Stimulated activated naive CD8-positive, alpha-beta T cell treated with anti-CD3 and anti-CD28 coated beads, Interleukin-15, Interleukin-2, amounts not matched to agents 100 ng/mL and 50 ng/mL, for 24 hours (primary cell): Measurements from ENCODE around the gene DHRSX.
"Not testable (repeated sequence)": the region's sequence is repeated elsewhere in the genome, so short reads cannot be mapped to it uniquely, and the experiment has no call there.

Experiments
- H3K27ac Mint-ChIP-seq: one replicate; pipeline ENCODE4 v1.8.0; 2021; ENCODE audit warnings: mild to moderate bottlenecking, mixed read lengths
- H3K27me3 Mint-ChIP-seq: one replicate; pipeline ENCODE4 v1.8.0; 2021; ENCODE audit warnings: mixed read lengths
- H3K36me3 Mint-ChIP-seq: one replicate; pipeline ENCODE4 v1.8.0; 2021; ENCODE audit warnings: low read depth, mixed read lengths
- H3K4me1 Mint-ChIP-seq: one replicate; pipeline ENCODE4 v1.8.0; 2021; ENCODE audit warnings: low read depth, mixed read lengths
- H3K4me3 Mint-ChIP-seq: one replicate; pipeline ENCODE4 v1.8.0; 2021; ENCODE audit warnings: mild to moderate bottlenecking, mixed read lengths
- H3K9me3 Mint-ChIP-seq: one replicate; pipeline ENCODE4 v1.8.0; 2021; ENCODE audit warnings: mixed read lengths

The DHRSX gene

GRCh38 chrX:2383735-2384134, 117.0 kb downstream of the DHRSX start:
- Mint-ChIP-seq H3K27ac (no peak overlapping the region), H3K36me3 (peaks cover 26% of the 10 kb centered on the region), H3K9me3 (peaks cover 6% of the 10 kb centered on the region), H3K4me1 (no peaks in the 10 kb centered on the region), H3K4me3 (no peak overlapping the region), H3K27me3 (no peaks in the 10 kb centered on the region)

- Mint-ChIP-seq H3K36me3 (peaks cover 22% of the 10 kb centered on the region), H3K27ac (no peak overlapping the region), H3K4me1 (no peaks in the 10 kb centered on the region), H3K4me3 (no peak overlapping the region), H3K27me3 (no peaks in the 10 kb centered on the region), H3K9me3 (peaks cover 6% of the 10 kb centered on the region)
Measured at GRCh38 chrX:2383144-2383543, 117.6 kb downstream of the DHRSX start.

GRCh38 chrX:2382433-2383048, 118.2 kb downstream of the DHRSX start:
- not testable (repeated sequence) for H3K4me3 Mint-ChIP-seq, H3K27me3 Mint-ChIP-seq, H3K27ac Mint-ChIP-seq, H3K4me1 Mint-ChIP-seq, H3K9me3 Mint-ChIP-seq
- peaks cover 22% of the 10 kb centered on the region for H3K36me3 Mint-ChIP-seq

- Mint-ChIP-seq H3K27me3 (no peaks in the 10 kb centered on the region), H3K27ac (no peak overlapping the region), H3K9me3 (peaks cover 6% of the 10 kb centered on the region), H3K4me1 (peaks cover 7% of the 10 kb centered on the region), H3K36me3 (peaks cover 39% of the 10 kb centered on the region), H3K4me3 (no peak overlapping the region)
Measured at GRCh38 chrX:2376166-2376565, 124.6 kb downstream of the DHRSX start.

- Mint-ChIP-seq H3K27ac (no peak overlapping the region), H3K27me3 (no peaks in the 10 kb centered on the region), H3K4me1 (peaks cover 7% of the 10 kb centered on the region), H3K9me3 (peaks cover 3% of the 10 kb centered on the region), H3K4me3 (no peak overlapping the region), H3K36me3 (peaks cover 37% of the 10 kb centered on the region)
Measured at GRCh38 chrX:2374086-2374485, 126.7 kb downstream of the DHRSX start.

- peaks cover 7% of the 10 kb centered on the region for H3K4me1 Mint-ChIP-seq
- no peaks in the 10 kb centered on the region for H3K9me3 Mint-ChIP-seq
- no peak overlapping the region for H3K27ac Mint-ChIP-seq
- H3K27me3 Mint-ChIP-seq: no peaks in the 10 kb centered on the region
- peaks cover 35% of the 10 kb centered on the region for H3K36me3 Mint-ChIP-seq
- H3K4me3 Mint-ChIP-seq: no peak overlapping the region
Measured at GRCh38 chrX:2373615-2374014, 127.2 kb downstream of the DHRSX start.

GRCh38 chrX:2371026-2371711, 129.6 kb downstream of the DHRSX start:
- H3K4me1 Mint-ChIP-seq: peaks cover 7% of the 10 kb centered on the region
- H3K27ac Mint-ChIP-seq: no peak overlapping the region
- peaks cover 31% of the 10 kb centered on the region for H3K36me3 Mint-ChIP-seq
- no peaks in the 10 kb centered on the region for H3K9me3 Mint-ChIP-seq
- H3K27me3 Mint-ChIP-seq: no peaks in the 10 kb centered on the region
- H3K4me3 Mint-ChIP-seq: no peak overlapping the region

GRCh38 chrX:2370456-2370855, 130.3 kb downstream of the DHRSX start:
- no peak overlapping the region for H3K4me3 Mint-ChIP-seq
- no peak overlapping the region for H3K27ac Mint-ChIP-seq
- peaks cover 31% of the 10 kb centered on the region for H3K36me3 Mint-ChIP-seq

GRCh38 chrX:2369206-2369605, 131.6 kb downstream of the DHRSX start:
- Mint-ChIP-seq H3K9me3 (peaks cover 6% of the 10 kb centered on the region), H3K4me1 (peaks cover 7% of the 10 kb centered on the region), H3K4me3 (no peak overlapping the region), H3K27me3 (no peaks in the 10 kb centered on the region), H3K27ac (no peak overlapping the region), H3K36me3 (peaks cover 35% of the 10 kb centered on the region)

More at GRCh38 chrX:2370456-2370855, 130.3 kb downstream of the DHRSX start:
- Mint-ChIP-seq H3K9me3 (no peaks in the 10 kb centered on the region), H3K27me3 (no peaks in the 10 kb centered on the region), H3K4me1 (peaks cover 7% of the 10 kb centered on the region)

GRCh38 chrX:2360731-2361130, 140.0 kb downstream of the DHRSX start:
- Mint-ChIP-seq H3K4me3 (no peak overlapping the region), H3K36me3 (peaks cover 58% of the 10 kb centered on the region), H3K27me3 (no peaks in the 10 kb centered on the region), H3K9me3 (peaks cover 26% of the 10 kb centered on the region), H3K4me1 (peaks cover 13% of the 10 kb centered on the region), H3K27ac (no peak overlapping the region)

- H3K27ac Mint-ChIP-seq, H3K4me3 Mint-ChIP-seq, H3K27me3 Mint-ChIP-seq: not testable (repeated sequence)
- Mint-ChIP-seq H3K9me3 (peaks cover 23% of the 10 kb centered on the region), H3K4me1 (peaks cover 13% of the 10 kb centered on the region), H3K36me3 (peaks cover 58% of the 10 kb centered on the region)
Measured at GRCh38 chrX:2359522-2359921, 141.3 kb downstream of the DHRSX start.

GRCh38 chrX:2351999-2352995, 148.5 kb downstream of the DHRSX start:
- H3K4me3 Mint-ChIP-seq: no peak overlapping the region
- peaks cover 53% of the 10 kb centered on the region for H3K36me3 Mint-ChIP-seq
- no peaks in the 10 kb centered on the region for H3K27me3 Mint-ChIP-seq
- peaks cover 12% of the 10 kb centered on the region for H3K4me1 Mint-ChIP-seq
- H3K27ac Mint-ChIP-seq: peak overlapping the region; percentile 41
- H3K9me3 Mint-ChIP-seq: peaks cover 4% of the 10 kb centered on the region

- H3K36me3 Mint-ChIP-seq: peaks cover 56% of the 10 kb centered on the region
- peaks cover 6% of the 10 kb centered on the region for H3K9me3 Mint-ChIP-seq
- peaks cover 8% of the 10 kb centered on the region for H3K4me1 Mint-ChIP-seq
- no peak overlapping the region for H3K27ac Mint-ChIP-seq
- no peak overlapping the region for H3K4me3 Mint-ChIP-seq
- no peaks in the 10 kb centered on the region for H3K27me3 Mint-ChIP-seq
Measured at GRCh38 chrX:2351321-2351720, 149.5 kb downstream of the DHRSX start.

- H3K4me3 Mint-ChIP-seq: peak overlapping the region; percentile 22
- H3K27ac Mint-ChIP-seq, H3K4me1 Mint-ChIP-seq, H3K27me3 Mint-ChIP-seq: not testable (repeated sequence)
- H3K9me3 Mint-ChIP-seq: peaks cover 10% of the 10 kb centered on the region
- H3K36me3 Mint-ChIP-seq: peaks cover 59% of the 10 kb centered on the region
Measured at GRCh38 chrX:2350703-2351102, 150.1 kb downstream of the DHRSX start.

GRCh38 chrX:2350036-2350435, 150.7 kb downstream of the DHRSX start:
- peaks cover 10% of the 10 kb centered on the region for H3K9me3 Mint-ChIP-seq
- H3K4me1 Mint-ChIP-seq, H3K27ac Mint-ChIP-seq, H3K27me3 Mint-ChIP-seq, H3K4me3 Mint-ChIP-seq: not testable (repeated sequence)
- H3K36me3 Mint-ChIP-seq: peaks cover 65% of the 10 kb centered on the region
